ENCODE data around the gene ZNF304. TPM values are rescaled to one million over a fixed set of nuclear protein-coding genes. Genes with fewer than 3 reads are reported as not detected.

The ZNF304 gene
- 9.9 and 11.7 TPM in 2 replicates for total RNA-seq (2014; rRNA removed; shearing (Covaris generic))

DNA sequence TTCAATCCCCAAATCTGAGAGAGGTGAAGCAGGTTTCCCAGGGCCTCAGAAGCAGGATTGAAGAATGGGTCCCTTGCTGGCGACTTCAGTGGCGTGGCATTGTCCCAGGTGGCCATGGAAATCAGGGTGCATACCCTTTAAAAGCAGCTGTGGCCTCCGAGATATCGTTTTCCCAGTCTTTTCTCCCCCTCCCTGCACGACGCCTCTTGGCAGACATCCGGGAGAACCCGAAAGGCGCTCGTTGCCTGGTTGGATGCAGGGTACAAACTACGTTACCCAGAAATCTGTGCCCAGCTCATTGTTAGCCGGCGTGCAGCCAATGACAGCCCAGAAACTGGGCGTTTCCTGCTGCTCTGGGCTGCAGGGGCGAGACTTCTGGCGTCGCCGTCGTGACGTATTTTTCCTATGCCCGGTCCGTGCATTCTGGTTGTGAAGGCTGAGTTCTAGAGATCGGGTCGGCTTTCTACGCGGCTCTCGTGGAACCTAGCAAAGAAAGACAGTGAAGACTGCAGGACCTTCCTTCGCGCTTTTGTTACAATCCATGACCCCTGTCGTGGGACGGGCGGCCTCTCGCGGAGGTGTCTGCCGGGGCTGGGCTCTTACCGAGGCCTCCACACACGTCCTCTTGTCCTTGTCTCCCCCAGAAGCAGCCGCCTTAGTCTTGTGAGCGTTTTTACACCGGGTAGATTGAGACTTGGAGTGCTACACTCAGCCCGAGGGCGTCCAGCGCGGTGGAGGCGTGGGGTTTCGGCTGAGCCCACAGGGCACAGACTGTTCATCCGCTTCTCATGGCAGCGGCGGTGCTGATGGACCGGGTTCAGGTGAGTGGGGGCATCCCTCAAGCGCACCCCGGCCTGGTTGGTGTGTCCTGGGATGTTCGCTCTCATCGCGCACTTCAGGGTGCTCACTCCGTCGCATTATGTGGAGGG, at the start of gene ZNF304:
Gene ZNF304, plus strand, starts transcription at position 395 of the 929 bp plus-strand sequence. Its CDS starts 394 bp downstream, at position 789.
- peak; percentile 98 for DNase-seq (ENCODE audit: low read depth)

DNA sequence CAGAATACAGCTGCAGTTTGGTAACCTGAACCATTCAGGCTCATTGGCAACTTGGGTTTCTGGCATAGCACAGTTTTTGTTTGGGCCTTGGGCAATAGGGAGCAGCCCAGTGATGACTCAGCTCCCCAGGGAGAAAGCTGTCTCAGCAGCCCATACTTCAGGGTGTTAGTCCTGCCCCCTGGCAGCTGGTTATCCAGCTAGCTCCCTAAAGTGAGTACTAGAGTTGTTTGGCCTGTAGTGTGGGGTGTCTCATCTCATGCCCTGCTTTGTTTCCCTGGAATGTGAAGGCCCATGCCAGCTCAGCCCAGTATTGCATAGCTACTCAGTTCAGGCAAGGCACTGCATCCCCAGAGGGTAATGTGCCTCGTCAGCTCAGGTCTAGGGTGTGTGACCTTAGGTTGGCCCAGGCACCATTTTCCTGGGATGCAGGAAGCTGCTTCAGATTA, 49.0 kb upstream of the ZNF304 start:
- DNase-seq (ENCODE audit: low read depth) = peak; percentile 98

DNA sequence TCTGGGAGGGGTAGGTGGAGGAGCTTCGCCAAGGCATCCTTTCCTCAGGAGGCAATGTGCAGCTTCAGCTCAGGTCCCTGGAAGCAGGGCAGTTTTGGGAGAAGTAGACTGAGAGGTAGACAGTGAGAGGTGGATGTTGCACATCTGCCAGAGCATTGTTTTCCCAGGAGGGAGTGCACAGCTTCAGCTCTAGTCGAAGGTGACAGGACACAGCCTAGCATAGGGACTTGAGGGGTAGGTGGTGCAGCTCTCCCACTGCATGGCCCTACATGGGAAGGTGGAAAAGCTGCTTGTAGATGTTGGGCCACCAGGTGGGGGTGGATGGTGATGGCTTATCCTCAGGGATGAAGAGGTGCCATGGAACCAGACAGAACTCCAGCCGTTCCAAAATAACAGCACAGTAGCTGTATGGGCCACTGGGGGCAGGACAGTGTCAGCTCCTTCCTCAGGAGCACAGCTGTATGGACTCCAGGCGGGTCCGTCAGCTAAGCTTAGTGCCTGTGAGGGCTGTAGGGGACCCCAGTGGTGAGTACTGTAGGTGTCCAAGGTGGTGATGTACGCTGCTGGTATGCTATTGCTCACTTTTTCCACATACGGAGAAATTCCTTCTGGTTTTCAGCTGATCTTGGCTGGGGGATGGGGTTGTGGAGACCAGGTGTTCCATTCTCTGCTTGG, 48.2 kb upstream of the ZNF304 start:
- DNase-seq (ENCODE audit: low read depth) = no peak

DNA sequence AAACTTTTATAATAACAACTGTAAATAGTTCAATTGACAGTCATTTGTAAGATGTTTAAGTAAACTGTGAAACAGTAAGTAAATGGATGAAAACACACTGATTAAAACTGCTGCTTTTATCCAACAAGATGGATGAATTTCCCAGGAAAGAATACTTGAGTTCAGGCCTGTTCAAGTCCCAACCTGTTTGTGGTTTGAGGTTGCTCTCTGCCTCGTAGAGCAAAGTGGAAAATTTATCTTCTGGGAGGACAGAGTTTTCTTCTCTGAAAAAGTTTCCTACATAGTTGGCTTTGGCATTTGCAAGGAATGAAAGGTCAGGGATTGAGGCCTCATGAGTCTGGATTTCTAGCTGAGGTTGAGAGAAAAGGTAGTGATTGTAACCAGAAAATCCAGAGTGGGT, 46.0 kb upstream of the ZNF304 start:
- no peak for DNase-seq (ENCODE audit: low read depth)

DNA sequence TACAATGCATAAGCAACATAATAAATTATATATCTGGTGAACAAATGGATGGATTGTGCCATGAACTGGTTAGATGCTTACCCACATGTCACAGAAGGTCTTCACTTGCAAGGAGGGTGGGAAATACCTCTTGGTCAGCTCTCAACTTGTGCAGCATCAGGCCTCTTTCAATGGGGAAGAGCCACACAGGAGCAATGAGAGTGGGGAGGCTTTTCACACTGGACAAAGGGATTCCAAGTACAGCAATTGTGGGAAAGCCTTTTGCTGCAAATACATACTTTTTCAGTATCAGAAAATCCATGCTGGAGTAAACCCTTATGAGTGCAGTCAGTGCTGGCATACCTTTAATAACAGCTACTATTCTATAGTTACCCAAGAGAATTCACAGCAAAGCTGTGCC, 42.6 kb upstream of the ZNF304 start:
- DNase-seq (ENCODE audit: low read depth) = no peak

DNA sequence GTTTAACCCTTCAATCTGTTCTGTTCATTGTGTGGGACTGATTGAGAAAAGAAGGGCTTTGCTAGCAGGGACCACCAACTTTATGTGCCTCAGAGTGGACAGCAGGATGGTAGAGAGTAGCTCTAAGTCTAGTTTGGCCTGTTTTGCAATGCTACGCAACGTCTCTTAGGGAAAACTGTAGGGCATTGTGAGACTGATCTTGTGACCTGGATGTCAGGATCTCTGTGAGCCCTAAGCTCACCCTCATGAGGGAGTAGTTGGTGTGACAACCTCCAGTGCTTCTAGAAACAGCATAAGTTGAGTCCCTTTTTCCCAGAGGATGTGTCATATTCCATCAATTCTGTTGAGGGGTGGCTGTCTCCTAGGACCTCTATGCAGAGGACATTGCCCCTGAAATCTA, 40.3 kb upstream of the ZNF304 start:
- no peak for DNase-seq (ENCODE audit: low read depth)

DNA sequence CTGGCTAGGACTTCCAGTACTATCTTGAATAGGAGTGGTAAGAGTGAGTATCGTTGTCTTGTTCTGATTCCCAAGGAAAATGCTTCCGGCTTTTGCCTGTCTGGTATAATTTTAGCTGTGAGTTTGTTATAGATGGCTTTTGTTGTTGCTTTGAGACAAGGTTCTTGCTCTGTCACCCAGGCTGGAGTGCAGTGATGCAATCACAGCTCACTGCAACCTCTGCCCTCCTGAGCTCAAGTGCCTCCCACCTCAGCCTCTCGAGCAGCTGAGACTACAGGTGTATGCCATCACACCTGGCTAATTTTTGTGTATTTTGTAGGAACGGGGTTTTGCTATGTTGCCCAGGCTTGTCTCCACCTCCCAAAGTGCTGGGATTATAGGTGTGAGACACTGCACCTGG, 36.9 kb upstream of the ZNF304 start:
- DNase-seq (ENCODE audit: low read depth) = no peak

DNA sequence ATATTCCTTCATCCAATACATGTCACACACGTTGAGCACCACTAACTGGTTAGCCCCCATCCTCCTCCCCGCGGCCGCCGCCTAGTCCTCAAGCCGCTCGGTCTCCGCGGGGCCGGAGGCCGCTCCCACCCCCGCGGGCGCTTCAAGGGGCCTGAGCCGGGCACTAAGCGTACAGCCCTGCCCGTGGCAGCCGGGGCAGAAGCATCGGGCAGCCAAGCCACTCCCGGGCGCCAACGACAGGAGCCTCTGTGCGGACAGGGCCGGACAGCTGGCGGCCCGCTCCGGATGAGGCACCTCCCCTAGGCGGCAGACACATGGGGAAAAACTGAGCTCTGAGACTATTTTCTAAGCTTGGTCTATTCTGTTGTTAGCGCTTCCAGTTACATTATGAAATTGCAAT, 33.6 kb upstream of the ZNF304 start:
- peak; percentile 24 for DNase-seq (ENCODE audit: low read depth)

DNA sequence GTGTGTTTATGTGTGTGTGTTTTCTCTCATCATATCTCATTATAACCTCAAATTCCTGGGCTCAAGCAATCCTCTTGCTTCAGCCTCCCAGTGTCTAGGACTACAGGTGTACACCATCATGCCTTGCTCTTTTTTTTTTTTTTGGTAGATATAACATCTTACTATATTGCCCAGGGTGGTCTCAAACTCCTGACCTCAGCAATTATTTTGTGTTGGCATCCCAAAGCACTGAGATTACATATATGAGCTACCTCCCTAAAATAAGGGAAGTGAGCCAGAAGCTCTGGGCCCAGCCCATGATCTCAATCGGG, 31.2 kb upstream of the ZNF304 start:
- no peak for DNase-seq (ENCODE audit: low read depth)

DNA sequence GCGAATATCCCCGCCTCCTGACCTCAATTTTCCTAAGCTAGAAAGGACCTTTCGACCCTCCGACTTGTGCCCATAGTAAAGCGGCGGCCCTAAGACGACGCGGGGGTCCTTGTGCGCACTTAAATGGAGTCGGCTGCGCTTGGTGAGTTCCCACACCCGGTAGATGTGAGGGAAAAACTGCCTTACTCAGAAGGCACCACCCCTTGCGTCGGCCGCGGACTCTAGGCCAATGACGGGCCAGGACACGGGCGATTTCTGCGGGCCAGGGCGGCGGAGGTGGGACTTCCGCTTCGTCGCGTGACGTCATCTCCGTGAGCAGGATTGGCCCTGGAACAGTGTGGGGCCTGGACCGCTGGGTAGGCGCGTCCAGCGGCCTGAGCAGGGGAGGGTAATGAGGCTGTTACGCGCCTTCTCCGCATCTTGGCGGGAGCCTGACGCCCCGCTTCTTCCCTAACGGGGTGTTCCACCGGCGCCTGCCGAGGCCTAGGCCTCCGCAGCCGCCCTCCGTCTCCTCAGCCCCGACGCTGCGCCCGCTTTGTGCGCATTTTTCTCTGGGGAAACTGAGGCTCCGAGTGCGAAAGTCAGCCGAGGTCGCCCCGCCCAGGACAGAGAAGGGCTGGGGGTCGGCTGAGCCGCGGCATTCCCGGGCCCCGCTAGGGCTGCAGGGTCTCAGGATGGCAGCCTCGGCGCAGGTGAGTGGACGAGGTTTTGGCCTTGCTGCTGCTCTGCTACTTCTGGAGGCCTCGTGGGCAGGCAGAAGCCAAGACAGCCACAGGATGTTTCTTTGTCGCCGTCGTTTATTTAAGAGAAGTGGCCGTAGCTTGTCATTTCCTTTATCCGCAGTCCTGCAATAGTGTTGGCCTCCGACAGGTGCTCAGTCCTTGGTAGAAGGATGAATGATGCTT, 30.6 kb upstream of the ZNF304 start, which contains the start of gene ZNF543:
Gene ZNF543, plus strand, starts transcription at position 293 of the 905 bp plus-strand sequence. Its CDS starts 382 bp downstream, at position 675.
- DNase-seq (ENCODE audit: low read depth) = peak; percentile 96

DNA sequence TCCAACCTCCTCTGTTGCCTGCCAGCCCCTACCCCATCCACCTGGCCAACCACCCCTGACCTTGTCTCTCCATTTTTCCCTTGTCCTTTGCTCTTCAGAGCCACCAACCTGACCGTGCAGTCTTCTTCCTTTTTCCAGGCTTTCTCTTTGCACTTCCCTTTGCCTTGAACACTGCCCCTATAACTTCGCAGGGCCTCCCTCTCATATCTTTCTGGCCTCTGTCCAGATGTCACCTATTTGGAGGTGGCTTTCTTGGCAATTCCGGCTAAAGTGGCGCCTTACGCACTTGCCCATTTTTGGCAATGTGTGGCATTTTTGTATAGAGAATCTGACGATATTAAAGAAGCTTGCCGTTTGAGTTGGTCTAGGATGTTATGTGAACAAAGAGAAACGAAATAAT, 30.0 kb upstream of the ZNF304 start:
- DNase-seq (ENCODE audit: low read depth) = no peak

DNA sequence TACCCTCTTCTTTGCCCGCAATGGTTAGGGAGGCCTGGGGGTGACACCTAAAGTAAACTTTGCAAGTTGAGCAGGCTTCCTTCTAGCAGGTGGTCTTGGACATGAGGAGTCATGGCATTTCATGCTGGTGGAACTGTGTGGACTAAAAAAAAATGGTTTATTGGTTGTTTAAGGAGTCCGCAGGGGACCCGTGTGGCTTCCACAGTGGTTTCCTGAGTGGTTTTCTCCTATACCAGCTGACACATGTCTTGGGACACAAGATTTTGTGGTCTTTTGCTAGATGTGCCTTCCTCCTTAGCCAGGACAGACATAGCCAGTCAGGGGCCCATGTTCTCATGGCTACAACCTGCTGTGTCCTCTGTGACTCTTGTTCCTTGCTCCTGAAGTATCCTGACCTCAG, 29.3 kb upstream of the ZNF304 start:
- no peak for DNase-seq (ENCODE audit: low read depth)

DNA sequence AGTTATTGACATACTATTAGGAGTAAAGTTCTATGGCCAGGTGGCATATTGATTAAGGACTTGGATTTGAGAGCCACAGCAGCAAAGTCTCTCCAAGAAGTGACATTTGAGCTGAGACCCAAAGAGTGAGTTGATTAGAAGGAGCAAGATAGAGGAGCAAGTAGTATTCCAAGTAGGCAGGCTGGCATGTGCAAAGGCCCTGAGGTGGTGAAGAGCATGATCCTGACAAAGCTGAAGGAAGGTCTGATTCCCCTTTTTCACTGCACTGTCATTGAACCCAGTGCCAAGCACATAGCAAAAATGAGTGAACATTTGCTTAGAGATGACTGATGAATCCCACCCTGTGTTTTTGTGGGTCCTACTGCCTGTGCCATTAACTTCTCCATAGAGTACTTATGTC, 26.1 kb upstream of the ZNF304 start:
- no peak for DNase-seq (ENCODE audit: low read depth)

DNA sequence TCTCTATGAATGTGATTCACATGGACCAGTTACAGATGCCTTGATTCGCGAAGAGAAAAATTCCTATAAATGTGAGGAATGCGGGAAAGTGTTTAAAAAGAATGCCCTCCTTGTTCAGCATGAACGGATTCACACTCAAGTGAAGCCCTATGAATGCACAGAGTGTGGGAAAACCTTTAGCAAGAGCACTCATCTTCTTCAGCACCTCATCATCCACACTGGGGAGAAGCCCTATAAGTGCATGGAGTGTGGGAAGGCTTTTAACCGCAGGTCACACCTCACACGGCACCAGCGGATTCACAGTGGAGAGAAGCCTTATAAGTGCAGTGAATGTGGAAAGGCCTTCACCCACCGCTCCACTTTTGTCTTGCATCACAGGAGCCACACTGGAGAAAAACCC, 23.1 kb upstream of the ZNF304 start:
- DNase-seq (ENCODE audit: low read depth) = no peak

DNA sequence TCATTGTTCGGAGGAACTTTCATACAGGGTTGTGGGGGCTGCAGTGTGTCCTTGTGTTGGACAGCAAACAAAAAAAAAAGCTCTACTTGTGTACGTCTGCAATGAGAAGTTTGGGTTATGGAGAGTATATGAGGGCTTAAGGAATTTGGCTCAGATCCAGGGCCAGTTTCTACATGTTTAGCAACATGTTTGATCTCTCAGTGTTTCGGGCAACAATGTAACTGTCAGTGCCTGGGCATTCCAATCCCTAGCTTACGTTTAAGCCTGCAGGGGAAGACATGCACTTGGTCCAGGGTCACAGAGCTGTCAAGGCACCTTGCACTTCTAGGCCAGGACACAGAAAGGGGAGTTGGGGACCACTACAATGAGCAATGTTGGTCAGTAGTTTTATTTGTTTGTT, 16.9 kb upstream of the ZNF304 start:
- DNase-seq (ENCODE audit: low read depth) = no peak

DNA sequence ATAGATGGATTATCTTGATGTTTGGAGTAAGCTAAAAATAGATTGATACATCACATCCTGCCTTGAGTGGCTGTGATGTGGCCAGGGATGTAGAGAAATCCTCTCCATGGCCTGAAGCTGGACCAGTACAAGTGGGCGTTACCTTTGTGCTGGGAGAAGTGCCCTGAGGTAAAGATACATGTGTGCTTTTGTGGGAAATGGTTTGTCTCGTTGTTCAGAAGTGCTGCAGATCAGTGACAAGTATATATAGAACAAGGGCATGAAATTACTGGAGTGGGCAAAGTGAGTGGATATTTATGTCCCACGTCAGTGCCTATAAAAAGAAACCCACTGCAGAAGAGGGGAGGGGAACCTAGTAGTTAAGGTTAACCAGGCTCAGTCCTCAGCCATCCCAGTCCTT, 12.2 kb upstream of the ZNF304 start:
- DNase-seq (ENCODE audit: low read depth) = peak; percentile 34

DNA sequence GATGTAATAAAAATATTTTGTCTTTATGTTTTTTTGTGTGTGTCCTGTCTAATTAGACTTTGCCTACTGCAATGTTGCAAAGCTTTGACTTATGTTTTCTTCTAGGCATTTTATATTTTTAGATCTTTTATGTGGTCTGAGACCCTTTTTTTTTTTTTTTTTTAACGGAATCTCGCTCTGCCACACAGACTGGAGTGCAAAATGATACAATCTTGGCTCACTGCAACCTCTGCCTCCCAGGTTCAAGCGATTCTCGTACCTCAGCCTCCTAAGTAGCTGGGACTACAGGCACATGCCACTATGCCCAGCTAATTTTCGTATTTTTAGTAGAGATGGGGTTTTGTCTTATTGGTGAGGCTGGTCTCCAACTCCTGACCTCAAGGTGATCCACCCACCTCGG, 8.5 kb upstream of the ZNF304 start:
- DNase-seq (ENCODE audit: low read depth) = no peak

DNA sequence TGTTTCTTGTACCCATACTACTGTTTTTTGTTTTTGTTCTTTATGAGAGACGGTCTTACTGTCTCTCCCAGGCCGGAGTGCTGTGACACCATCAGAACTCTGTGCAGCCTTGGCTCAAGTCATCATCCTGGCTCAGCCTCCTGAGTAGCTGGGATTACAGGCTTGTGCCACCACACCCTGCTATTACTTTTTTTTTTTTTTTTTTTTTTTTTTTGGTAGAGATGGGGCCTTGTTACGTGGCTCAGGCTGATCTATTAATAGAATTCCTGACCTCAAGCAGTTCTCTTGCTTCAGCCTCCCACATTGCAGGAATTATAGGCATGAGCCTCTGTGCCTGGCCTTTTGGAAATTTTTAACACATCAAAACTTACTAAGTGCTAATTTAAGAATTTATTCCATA, 2.9 kb upstream of the ZNF304 start:
- peak; percentile 63 for DNase-seq (ENCODE audit: low read depth)

DNA sequence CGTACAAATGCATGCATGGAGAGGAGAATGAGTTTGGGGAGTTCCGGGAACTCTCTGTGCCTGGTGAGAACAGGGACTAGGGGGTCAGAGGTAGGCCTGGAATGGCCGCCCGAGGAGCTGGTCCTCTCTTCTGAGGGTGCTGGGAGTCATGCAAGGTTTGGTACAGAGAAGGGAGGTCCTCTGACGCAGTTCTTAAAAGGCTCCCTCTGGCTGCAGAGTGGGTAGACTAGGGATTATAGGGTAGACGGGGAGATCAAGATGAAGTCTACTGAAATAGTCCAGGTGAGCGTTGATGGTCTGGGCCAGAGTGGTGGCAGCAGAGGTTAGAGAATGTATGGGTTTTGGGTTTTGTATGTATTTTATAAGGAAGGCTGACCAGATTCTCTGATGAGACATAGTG, 796 bp downstream of the ZNF304 start:
- DNase-seq (ENCODE audit: low read depth) = peak; percentile 16

DNA sequence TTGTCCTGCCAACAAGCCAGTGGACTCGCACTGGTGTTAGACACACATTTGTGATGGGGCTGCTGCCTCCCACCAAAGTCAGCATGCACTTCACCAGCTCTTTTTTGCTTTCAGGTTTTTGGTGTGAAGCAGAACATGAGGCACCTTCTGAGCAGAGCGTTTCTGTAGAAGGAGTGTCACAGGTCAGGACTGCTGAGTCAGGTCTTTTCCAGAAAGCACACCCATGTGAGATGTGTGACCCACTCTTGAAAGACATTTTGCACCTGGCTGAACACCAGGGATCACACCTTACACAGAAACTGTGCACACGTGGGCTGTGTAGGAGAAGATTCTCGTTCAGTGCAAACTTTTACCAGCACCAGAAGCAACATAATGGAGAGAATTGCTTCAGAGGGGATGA, 4.8 kb downstream of the ZNF304 start:
- DNase-seq (ENCODE audit: low read depth) = no peak

DNA sequence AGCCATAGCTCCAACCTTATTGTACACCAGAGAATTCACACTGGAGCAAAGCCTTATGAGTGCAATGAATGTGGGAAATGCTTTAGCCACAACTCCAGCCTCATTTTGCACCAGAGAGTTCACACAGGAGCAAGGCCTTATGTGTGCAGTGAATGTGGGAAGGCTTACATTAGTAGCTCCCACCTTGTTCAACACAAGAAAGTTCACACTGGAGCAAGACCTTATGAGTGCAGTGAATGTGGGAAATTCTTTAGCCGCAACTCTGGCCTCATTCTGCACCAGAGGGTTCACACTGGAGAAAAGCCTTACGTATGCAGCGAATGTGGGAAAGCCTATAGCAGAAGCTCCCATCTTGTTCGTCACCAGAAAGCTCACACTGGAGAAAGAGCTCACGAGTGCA, 6.3 kb downstream of the ZNF304 start:
- no peak for DNase-seq (ENCODE audit: low read depth)

DNA sequence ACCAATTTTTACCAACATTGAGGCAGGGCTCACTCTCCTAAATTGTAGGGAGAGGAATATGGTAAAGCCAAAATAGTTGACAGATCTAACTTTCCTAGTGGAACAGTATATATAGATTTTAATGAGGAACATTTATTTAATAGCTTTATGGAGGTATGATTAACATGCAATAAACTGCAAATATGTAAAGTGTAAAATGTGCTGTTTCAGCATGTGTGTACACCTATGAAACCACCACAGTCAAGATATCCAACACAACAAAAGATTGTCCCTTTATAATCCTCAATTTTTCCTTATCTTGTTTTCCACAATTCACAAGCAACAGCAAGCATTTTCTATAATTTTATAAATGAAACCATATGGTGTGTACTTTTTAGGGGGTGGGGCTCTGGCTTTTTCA, 8.2 kb downstream of the ZNF304 start:
- DNase-seq (ENCODE audit: low read depth) = no peak

Data from RPMI7951 (cell line).